Liver (tissue), 3 donors: Measurements from ENCODE around the gene AMOTL1.

Source experiments
- SP1 ChIP-seq: IDR thresholded peaks from 2 replicates; pipeline ENCODE4 v1.6.1; 2018; ENCODE audit warnings: antibody characterized with exemption, mild to moderate bottlenecking
- TAF1 ChIP-seq: conservative IDR thresholded peaks from 2 replicates; pipeline ENCODE4 v1.6.1; 2016; ENCODE audit warnings: antibody characterized with exemption, mild to moderate bottlenecking
- TF ChIP-seq, protein P1 (sequence below): IDR thresholded peaks from 2 replicates; pipeline ENCODE4 v1.6.1; 2016; ENCODE audit warnings: antibody characterized with exemption
- TF ChIP-seq, protein P2 (sequence below): IDR thresholded peaks from 2 replicates; pipeline ENCODE4 v1.6.1; 2016; ENCODE audit warnings: antibody characterized with exemption, mild to moderate bottlenecking
- TF ChIP-seq, protein P3 (sequence below): fragments of 150-350 bp; IDR thresholded peaks from 2 replicates; pipeline ENCODE4 v1.5.1; 2017; ENCODE audit warnings: improper control_type of control experiment, low read depth, low read length; ENCODE audit not compliant: missing input control
- donor health status: healthy.
- donor health status: healthy.

DNA sequence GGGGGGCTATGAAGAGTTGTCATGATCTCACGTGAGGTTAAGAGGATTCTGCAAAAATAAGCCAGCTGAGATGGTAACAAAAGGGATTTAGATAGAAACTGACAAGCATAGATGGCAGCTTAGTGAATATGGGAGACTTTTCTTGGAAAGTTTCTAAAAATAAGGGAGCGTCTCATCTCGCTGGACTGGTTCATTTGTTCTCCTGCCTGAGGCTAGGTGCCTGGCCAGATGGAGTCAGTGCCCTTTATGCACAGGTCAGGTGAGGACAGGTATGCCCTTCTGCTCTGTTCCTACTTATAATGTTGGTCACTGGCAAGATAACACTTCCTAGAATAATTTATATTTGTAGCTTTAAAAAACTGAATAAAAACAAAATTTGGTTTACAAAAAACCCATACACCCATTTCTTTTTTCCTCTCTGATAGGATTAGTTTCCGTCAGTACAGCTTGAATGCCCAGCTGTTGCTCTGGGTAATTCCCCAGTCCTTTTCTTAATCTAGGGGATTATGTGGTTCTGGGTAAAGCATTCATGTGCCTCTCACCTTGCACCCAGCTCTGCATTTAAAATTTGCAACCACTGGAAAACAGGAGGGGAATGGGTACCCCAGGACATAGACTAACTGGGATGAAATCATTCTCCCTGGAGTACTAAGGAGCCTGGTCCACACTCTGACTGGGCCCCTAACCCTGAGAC, 90.0 kb downstream of the AMOTL1 start:
- TF ChIP-seq, protein P1, sequence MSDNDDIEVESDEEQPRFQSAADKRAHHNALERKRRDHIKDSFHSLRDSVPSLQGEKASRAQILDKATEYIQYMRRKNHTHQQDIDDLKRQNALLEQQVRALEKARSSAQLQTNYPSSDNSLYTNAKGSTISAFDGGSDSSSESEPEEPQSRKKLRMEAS = no peak
- no peak for TF ChIP-seq TAF1
- TF ChIP-seq, protein P2, sequence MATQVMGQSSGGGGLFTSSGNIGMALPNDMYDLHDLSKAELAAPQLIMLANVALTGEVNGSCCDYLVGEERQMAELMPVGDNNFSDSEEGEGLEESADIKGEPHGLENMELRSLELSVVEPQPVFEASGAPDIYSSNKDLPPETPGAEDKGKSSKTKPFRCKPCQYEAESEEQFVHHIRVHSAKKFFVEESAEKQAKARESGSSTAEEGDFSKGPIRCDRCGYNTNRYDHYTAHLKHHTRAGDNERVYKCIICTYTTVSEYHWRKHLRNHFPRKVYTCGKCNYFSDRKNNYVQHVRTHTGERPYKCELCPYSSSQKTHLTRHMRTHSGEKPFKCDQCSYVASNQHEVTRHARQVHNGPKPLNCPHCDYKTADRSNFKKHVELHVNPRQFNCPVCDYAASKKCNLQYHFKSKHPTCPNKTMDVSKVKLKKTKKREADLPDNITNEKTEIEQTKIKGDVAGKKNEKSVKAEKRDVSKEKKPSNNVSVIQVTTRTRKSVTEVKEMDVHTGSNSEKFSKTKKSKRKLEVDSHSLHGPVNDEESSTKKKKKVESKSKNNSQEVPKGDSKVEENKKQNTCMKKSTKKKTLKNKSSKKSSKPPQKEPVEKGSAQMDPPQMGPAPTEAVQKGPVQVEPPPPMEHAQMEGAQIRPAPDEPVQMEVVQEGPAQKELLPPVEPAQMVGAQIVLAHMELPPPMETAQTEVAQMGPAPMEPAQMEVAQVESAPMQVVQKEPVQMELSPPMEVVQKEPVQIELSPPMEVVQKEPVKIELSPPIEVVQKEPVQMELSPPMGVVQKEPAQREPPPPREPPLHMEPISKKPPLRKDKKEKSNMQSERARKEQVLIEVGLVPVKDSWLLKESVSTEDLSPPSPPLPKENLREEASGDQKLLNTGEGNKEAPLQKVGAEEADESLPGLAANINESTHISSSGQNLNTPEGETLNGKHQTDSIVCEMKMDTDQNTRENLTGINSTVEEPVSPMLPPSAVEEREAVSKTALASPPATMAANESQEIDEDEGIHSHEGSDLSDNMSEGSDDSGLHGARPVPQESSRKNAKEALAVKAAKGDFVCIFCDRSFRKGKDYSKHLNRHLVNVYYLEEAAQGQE = no peak
- TF ChIP-seq, protein P3, sequence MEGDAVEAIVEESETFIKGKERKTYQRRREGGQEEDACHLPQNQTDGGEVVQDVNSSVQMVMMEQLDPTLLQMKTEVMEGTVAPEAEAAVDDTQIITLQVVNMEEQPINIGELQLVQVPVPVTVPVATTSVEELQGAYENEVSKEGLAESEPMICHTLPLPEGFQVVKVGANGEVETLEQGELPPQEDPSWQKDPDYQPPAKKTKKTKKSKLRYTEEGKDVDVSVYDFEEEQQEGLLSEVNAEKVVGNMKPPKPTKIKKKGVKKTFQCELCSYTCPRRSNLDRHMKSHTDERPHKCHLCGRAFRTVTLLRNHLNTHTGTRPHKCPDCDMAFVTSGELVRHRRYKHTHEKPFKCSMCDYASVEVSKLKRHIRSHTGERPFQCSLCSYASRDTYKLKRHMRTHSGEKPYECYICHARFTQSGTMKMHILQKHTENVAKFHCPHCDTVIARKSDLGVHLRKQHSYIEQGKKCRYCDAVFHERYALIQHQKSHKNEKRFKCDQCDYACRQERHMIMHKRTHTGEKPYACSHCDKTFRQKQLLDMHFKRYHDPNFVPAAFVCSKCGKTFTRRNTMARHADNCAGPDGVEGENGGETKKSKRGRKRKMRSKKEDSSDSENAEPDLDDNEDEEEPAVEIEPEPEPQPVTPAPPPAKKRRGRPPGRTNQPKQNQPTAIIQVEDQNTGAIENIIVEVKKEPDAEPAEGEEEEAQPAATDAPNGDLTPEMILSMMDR = no peak
- no peak for TF ChIP-seq SP1
